ENCODE data around the gene PPP1R3F.
"Not testable (repeated sequence)": the region's sequence is repeated elsewhere in the genome, so short reads cannot be mapped to it uniquely, and the experiment has no call there.

The PPP1R3F gene

DNA sequence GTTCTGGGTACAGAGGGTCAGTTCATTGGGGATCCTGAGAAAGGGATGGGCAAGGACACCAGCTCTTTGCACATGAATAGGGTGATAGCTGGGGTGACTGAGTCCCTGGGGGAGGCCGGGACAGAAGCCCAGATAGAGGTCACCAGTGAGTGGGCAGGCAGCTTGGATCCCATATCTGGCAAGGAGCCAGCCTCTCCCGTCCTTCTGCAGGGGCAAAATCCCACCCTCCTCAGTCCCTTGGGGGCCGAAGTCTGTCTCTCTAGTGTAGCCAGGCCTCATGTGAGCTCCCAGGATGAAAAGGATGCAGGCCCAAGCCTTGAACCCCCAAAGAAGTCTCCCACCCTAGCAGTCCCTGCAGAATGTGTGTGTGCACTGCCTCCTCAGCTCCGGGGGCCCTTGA is 17.0 kb downstream of the PPP1R3F start:
- no peaks in the 10 kb centered on the region for H3K36me3 ChIP-seq (replicated peaks)
- no peaks in the 10 kb centered on the region for H3K27me3 ChIP-seq (replicated peaks)
- H3K27ac ChIP-seq, result no peak overlapping the region
- no peak overlapping the region for H3K4me3 ChIP-seq (ENCODE audit: low read depth, low read length)
- DNase-seq, result no peak
- in situ Hi-C loops (cut with HindIII; ENCODE audit: low pct_ligation_motif_present, low sequenced_read_pairs), result no loop called here
- TF ChIP-seq CTCF (IDR thresholded peaks at IDR 0.05; ENCODE audit: low read depth, low read length, missing control alignments), result no peak

DNA sequence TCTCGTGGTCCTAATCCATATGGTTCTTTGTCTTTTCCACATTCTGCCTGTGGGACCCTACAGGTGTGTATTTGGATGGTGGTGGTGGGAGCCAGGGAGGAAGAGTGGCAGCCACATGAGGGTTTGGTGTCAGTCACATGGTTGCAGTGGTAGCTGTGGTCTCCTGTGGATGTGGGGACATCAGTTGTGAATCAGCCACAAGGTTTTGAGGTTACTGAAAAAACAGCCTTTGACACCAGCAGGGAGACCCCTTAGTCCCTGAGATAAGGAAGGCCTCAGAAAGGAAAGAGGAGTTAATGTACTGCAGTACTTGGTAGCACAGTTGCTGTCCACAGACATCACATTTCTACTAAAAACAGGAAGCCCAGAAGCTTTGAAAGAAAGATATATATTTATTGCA is 18.1 kb downstream of the PPP1R3F start:
- Histone ChIP-seq H3K27me3 (replicated peaks) (no peaks in the 10 kb centered on the region), H3K4me3 (ENCODE audit: low read depth, low read length) (no peak overlapping the region), H3K36me3 (replicated peaks) (no peaks in the 10 kb centered on the region), H3K27ac (no peak overlapping the region)
- no peak for TF ChIP-seq CTCF (IDR thresholded peaks at IDR 0.05; ENCODE audit: low read depth, low read length, missing control alignments)
- DNase-seq, result no peak
- in situ Hi-C loops (cut with HindIII; ENCODE audit: low pct_ligation_motif_present, low sequenced_read_pairs), result no loop called here

DNA sequence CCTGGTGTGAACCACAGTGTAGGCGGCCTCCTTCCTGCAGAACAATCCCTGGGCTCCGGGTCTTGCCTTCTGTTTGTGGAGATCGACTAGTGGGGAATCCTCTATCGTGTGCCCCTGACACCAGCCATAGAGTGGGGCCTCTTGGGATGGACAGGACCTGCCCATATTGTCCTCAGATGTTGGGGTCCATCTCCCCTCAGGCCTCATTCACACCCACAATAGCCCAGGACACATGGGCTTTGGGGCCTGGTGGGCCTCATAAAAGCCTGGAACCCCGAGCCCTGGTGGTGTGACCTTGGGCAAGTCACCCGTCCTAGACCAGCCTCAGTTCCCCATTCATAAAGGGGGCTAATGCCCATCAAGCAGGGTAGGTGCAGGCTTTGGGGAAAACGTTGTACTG is 20.6 kb downstream of the PPP1R3F start:
- no peaks in the 10 kb centered on the region for H3K27me3 ChIP-seq (replicated peaks)
- DNase-seq, result no peak

DNA sequence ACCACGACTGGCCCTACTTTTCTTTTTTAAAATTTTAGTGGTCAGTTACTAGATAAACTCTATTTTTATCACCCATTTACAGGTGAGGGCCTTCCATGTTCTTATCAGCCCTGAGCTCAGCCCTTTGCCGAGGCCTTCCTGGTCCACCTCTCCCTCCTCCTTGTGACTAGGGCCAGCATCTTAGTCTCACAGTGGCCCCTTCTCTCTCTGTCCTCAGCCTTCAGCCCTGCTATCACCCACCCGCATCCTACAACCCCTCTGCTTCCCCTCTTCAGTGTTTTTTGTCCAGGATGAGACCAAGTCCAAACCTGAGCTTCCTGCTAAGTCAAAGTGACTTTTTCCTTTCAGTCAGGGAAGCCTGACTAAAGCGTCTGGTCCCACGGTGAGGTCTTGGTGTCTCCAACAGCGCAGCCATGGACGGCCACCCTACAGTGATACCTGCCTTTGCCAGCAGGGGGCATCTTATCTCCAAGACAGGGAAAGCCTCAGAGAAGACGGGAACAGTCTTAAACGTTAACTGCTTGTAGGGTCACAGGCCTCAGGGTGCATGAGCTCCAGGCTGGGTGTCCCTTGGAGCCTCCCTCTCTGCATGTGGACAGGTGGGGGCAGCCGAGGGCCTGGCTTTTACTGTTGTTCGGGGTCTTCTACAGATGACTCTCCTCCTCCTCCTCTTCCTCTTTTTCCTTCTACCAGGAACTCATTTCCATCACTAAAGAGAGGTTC is 22.2 kb downstream of the PPP1R3F start:
- no peaks in the 10 kb centered on the region for H3K36me3 ChIP-seq (replicated peaks)
- H3K4me3 ChIP-seq (ENCODE audit: low read depth, low read length), result no peak overlapping the region
- peak; percentile 78 for TF ChIP-seq CTCF (IDR thresholded peaks at IDR 0.05; ENCODE audit: low read depth, low read length, missing control alignments)
- H3K27me3 ChIP-seq (replicated peaks), result no peaks in the 10 kb centered on the region
- in situ Hi-C loops (cut with HindIII; ENCODE audit: low pct_ligation_motif_present, low sequenced_read_pairs), result no loop called here
- no peak overlapping the region for H3K27ac ChIP-seq
- DNase-seq, result peak; percentile 42

More for the DNA sequence above, 20.6 kb downstream of the PPP1R3F start:
- in situ Hi-C loops (cut with HindIII; ENCODE audit: low pct_ligation_motif_present, low sequenced_read_pairs), result no loop called here
- no peaks in the 10 kb centered on the region for H3K36me3 ChIP-seq (replicated peaks)
- no peak overlapping the region for H3K27ac ChIP-seq
- TF ChIP-seq CTCF (IDR thresholded peaks at IDR 0.05; ENCODE audit: low read depth, low read length, missing control alignments), result no peak
- no peak overlapping the region for H3K4me3 ChIP-seq (ENCODE audit: low read depth, low read length)

DNA sequence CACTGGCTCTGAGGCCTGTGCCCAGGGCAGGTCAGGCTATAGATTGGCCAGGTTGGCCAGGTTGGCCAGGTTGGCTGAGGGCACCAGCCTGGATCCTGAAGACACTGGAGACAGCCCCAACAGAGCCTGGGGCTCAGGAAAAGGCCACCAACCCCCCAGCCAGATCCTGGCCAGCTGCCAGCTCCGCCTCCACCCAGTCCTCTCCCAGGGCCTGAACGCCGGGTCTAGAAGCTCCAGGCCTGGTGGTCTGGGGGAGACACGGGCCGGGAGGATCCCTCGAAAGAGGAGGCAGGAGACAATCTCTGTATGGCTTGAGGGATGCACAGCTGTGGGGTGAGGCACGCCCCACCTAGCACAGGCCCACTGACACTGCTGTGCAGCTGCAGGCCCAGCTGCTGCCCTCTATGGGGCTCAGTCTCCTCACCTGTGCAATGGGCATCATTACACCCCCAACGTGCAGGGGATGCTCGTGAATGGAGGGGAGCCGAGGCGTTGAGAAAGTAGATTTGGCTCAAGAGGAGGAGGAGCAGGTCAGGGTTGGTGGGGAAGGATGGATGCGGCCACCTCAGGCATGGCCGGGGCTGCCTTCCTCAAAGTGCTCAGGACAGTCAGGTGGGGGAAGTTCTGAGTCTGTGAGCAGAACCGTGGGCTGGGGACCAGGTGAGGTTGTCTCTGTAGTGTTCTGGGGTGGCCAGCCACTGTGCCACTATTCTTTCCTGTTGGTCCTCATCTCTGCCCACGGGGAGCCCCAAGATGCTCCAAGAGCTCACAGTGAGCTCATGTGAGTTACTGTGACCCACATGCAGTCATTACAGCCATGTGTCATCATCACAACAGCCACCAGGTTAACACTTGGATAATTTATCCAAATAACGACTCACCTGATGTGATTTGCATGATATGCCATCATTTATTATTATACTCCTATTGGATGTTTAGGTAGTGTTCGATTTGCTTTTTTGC is 23.1 kb downstream of the PPP1R3F start:
- no peak overlapping the region for H3K27ac ChIP-seq
- in situ Hi-C loops (cut with HindIII; ENCODE audit: low pct_ligation_motif_present, low sequenced_read_pairs), result no loop called here
- TF ChIP-seq CTCF (IDR thresholded peaks at IDR 0.05; ENCODE audit: low read depth, low read length, missing control alignments), result no peak
- H3K4me3 ChIP-seq (ENCODE audit: low read depth, low read length), result no peak overlapping the region
- no peak for DNase-seq
- no peaks in the 10 kb centered on the region for H3K27me3 ChIP-seq (replicated peaks)
- H3K36me3 ChIP-seq (replicated peaks), result no peaks in the 10 kb centered on the region

GRCh38 chrX:49299293-49299692 is 29.7 kb downstream of the PPP1R3F start:
- H3K27me3 ChIP-seq (replicated peaks); H3K4me3 ChIP-seq (ENCODE audit: low read depth, low read length); in situ Hi-C loops (cut with HindIII; ENCODE audit: low pct_ligation_motif_present, low sequenced_read_pairs); H3K27ac ChIP-seq; H3K36me3 ChIP-seq (replicated peaks); DNase-seq: not testable (repeated sequence)
